GM18517 (cell line): ENCODE results near the gene DCBLD1.

Source experiments
- ATAC-seq: cut with Tn5 transposase; IDR thresholded peaks from one replicate; pipeline ENCODE4 v1.9.1; 2021; ENCODE audit warnings: mild to moderate bottlenecking, moderate library complexity; ENCODE audit not compliant: unreplicated experiment

The DCBLD1 gene

DNA sequence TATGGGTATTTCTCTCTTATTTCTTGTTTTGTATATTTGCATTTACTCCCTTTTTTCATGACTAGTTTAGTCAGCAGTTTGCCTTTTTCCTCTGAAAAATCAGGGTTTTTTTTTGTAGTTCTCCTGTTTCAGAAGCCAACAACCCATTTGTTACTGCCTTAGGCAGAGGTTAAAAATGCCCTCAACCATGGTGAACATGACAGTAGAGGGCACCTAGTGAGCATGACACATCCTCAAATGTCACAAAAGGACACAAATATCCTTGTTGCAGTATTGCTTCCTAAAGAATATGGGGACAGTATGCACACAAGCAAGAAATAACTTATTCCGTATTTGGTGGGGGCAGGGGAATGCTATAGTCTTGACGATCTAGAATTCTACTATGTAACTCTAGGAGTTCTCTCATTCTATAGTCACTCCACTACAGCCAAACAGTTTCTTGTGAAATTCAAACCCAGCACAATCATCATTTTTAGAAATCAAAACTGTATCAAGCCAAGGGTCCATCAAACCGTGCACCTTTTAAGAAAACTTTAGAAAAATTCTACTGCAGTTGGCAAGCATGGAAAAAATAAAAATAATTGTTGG lies 72.9 kb downstream of the DCBLD1 start:
- no peak for ATAC-seq

DNA sequence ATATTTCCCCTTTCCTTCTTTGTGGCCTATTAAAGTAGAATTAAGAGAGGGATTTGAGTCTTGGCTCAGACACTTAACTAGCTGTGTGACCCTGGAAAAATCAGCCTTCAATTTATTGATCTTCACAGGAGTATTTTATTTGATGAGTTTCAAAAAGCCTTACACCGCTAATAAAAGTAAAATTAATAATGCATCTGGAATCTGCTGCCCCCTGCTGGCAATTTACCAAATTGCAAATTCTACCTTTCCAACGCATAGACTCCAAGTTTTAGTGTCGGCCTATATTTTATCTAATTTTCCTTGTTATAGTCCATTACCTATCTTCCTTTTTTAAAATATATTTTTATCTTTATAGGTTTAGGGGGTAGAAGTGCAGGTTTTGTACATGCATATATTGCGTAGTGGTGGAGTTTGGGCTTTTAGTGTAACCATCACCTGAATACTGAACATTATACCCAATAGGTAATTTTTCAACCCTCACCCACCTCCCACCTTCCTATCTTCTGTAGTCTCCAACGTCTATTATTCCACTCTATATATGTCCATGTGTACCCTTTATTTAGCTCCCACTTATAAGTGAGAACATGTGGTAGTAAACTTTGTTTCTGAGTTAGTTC lies 73.5 kb downstream of the DCBLD1 start:
- ATAC-seq, result peak; percentile 55

DNA sequence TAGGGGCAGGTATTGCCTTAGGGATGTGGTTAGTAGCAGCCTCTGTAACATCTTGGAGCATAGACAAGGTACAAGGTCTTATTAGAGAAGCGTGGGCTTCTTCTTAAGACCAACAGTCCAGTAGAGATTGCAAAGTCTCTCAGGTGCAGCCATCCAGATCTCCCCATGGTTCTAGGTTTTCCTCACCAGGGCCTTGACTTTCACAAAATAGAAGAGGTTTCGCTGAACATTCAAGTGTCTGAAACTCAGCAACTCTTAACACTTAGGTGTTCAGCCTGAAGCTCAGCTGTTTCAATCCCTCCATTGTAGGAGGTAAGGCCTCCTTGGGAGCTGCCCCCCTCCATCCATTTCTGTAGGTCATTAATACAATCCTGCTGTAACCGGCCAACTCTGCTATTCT lies 75.5 kb downstream of the DCBLD1 start:
- no peak for ATAC-seq

DNA sequence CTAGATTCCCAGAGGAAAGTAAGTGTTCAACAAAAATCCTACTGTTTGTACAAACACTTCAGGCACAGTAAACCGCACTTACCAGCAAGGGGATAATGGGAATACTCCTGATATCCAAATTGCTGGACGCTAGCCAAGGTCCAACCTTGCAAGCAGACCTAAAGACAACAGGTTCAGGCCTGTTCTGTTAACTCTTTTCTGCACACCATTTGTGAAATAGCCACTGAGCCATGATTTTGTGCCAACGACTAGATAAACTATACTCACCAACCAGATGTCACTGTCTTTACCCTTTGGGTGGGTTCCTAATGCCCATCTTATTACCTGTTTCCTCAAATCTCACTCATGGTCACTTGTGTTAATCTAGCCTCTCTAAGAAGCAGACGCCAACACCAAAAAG lies 76.3 kb downstream of the DCBLD1 start:
- ATAC-seq, result no peak

DNA sequence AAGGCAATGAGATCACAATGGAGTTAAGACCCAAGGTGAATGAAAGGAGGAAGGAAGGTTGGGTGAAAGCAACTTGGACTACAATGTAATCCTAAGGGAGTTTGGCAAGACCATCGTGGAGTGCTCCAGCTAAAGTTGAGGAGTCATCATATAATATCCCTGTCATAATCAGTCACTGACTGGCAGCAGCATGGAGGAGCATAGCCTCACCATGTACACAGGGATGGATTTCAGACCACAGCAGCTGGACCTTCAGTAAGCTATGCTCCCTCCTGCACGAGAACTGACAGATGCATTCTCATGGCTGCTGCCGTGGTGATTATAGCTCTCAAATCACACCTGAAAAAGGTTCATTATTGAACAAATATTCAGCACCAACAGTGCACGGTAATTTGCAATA lies 76.8 kb downstream of the DCBLD1 start:
- no peak for ATAC-seq

DNA sequence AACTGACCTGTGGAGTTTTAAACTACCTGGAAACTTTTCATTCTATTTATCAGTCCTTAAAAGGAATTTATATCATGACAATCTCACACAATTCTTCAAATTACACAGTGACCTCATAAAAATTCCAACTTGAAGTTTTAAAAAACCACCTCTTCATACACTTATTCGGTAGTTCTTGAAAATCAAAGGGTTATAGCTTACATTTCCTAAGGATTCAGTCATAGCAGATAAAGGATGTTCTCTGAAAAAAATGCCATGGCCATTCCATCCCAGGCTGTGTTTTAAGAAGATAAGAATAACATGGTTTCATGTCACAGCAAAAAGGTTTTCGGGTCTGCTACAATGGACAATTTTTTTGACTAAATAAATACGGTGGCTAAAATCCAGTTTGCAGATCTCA lies 78.7 kb downstream of the DCBLD1 start:
- no peak for ATAC-seq

DNA sequence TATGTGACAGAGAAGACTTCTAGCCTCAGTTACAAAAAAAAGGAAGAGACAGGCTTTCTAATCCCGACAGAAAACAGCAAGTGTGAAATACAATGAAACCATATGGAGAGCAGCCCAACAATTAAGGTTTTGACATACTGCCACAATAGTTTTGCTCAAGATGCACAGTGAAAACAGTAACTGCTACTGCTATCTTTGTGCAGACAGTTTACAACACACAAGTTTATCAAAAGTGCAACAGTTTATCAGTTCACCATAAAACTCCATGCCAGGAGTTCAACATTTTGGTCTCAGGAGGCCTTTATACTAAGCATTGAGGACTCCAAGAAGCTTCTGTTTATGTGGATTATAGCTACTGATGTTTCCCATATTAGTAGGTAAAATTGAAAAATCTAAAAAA lies 82.2 kb downstream of the DCBLD1 start:
- no peak for ATAC-seq

DNA sequence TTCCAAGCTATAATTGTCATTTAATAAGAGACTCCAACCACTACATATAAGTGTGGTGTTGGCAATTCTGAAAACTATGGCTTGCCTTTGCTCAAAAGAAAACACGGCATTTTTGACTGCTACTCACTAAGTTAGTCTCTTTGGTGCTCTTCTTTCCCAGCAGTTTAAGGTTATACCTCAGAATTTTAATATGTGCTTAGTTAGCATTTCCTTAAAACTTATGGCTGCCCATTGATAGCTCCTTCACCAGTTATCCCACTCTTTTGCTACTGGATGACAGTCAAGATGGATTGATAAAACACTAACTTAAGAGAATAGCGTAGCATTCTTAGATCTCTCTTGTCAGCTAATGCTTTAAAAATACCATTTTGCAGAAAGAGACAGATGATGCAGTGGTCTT lies 85.8 kb downstream of the DCBLD1 start:
- ATAC-seq, result no peak

DNA sequence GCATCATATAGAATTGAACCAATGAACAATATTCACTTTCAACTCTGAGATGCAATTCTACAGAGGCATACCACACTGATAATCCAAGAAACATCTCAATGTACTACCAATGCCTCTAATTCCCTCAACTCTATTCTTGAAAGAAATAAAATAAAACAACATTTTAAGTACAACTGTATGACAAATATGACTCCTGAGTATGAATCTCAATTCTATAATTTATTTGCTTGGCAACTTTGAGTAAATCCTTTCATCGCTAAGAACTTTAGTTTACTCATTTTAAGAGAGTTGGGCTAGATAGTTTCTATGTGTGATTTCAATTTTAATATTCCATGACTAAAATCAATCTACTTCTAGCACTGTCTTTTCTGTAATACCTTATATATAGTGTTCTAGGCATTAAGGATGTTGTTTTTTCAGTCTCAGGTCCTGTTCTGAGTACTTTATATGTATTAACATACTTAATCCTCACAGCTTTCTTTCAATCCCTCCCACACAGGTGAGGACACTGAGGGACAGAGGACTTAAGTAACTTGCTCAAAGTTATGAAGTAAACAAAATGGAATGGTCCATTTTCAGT lies 86.4 kb downstream of the DCBLD1 start:
- ATAC-seq, result no peak

DNA sequence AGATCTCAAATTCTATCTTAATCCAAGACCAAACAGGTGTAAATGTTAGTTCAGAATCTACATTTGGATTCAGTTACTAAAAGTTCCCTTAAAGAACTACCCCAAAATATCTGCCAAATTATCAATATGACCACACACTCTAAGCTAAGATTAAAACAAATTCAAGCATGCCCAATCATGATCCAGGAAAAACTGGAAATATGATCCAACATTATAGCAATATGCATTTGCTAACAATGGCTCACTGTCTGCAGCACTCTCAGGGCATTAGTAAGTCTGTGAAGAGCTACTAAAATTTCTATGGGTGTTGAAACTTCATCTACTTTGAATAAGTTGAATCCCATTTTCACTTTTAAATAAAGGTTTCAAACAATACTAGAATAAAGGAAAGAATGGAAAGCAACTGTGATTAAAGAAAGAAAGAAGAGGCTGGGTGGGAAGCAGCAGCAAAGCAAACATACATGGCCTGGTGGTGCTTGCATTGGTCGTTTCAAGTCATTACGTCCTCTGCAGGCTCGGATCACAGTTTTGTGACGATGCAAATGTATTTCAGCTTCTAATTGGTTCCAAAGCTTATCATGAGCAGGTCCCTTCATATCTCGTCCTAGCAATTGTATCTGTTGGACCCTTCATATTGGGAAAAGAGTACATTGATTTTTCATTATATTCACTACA lies 90.7 kb downstream of the DCBLD1 start:
- ATAC-seq, result no peak

DNA sequence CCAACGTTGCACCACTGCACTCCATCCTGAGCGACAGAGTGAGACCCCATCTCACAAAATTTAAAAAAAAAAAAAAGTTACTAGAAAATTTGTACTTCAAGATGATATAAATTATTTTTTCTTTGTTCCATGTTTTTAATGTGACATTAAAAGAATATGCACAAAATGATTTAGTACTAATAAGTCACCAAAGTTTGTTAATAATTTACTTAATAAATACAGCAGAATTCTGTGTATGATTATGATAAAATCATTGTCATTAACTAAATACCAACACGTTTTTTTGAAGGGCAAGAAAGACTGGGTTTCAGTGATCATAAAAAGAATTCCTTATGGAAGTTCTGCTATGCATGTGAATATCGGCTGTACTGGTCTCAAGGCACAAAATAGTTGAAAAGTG lies 91.7 kb downstream of the DCBLD1 start:
- no peak for ATAC-seq

DNA sequence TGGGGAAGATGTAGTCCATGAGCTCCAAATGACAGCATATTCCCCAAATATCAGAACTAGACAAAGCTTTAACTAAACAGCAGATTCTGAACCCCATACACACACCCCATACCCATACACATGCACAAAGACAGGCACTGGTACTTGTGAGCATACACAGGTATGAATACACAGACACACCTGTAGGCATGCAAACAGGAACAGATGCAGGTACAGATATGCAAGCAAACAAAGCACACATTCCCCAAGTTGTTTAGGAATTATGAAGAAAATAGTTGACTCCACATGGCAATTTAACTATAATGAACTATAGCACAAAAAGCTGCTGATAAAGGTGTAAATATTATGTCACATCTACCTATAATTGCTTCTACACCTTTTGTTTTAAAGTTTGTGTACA lies 103.2 kb downstream of the DCBLD1 start:
- no peak for ATAC-seq

DNA sequence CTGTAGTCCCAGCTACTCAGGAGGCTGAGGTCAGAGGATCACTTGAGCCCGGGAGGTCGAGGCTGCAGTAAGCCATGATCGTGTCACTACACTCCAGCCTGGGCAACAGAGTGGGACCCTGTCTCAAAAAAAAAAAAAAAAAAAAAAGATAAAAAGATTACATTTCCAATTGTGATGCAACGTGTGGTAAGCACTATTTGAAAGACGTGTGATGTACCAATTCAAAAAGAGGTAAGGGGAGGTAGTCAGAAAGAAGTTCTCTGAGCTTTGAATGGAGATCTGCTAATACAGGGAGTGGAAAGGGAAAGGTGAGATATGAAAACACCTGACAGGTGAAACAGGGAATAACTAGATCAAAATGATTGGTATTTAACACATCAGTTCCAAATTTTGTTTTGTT lies 108.0 kb downstream of the DCBLD1 start:
- ATAC-seq, result no peak

DNA sequence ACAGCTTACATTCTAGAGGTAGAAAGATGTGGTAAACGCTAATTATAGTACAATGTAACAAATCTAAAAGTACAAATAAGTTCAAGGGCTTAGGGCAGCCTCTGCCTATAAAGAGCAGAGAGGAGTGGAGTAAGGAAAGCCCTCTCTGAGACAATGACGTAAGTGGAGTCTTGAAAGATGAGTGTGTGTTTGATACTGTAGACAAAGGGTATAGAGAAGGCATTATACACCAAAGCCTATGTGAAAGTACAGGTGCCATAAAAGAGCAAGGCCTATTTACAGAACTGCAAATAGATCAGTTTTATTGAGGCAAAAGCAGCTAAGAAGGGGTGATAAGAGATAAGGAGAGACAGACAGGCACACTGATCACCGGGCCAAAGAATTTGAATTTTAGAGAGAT lies 108.9 kb downstream of the DCBLD1 start:
- no peak for ATAC-seq

DNA sequence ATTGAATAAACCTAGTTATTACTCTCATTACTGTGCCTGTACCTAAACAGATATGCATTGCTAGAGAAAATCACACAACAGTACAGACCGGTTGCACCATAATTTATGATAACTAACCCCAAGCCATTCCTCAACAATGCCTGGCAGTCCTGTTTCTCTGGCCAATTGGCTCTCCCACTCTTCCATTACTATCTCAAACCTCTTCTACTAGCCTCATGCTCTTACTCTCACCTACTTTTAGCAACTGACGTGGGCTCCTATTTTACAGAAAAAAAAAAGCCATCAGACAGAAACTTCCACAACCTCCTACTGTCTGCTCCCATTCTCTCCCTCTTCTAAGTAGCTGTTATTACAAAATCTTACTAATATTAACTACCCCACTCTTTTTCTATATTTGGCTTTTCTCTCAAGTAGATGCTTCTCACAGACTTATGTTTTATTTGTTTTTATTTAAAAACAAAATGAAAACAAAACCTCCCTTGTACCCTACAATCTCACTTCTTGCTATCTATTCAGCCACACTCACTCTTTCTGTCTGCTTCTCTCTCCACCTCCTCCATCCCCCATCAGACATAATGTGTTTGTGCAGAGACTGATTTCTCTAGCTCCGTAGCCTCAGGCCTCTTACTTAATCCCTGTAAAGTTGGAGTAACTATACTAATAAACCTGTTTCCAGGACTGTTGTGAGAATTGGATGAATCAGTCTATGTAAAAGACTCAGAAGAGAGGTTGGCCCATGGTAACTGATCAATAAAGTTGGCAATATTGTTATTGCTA lies 110.7 kb downstream of the DCBLD1 start:
- no peak for ATAC-seq

DNA sequence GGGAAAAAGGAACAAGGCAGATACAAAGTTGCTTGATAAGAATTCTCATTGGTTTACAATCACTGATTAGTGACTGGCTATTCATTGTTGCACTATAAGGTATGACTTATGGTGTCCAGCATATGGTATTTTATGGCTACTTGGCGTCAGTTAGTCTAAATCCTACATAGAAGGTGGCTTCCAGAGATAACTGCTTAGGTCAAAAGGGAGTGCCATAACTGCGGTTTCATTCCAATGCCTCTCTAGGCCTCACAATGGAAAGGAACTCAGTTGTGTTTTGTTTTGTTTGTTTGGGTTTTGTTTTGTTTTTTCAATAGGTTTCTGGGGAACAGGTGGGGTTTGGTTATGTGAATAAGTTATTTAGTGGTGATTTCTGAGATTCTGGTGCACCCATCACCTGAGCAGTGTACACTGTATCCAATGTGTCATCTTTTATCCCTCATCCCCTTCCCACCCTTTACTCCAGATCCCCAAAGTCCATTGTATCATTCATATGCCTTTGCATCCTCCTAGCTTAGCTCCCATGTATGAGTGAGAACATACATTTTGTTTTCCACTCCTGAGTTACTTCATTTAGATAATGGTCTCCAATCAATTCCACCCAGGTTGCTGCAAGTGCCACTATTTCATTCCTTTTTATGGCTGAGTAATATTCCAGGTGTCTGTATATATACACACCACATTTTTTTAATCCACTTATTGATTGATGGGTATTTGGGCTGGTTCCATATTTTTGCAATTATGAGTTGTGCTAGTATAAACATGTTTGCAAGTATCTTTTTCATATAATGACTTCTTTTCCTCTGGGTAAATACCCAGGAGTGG lies 112.8 kb downstream of the DCBLD1 start:
- no peak for ATAC-seq

DNA sequence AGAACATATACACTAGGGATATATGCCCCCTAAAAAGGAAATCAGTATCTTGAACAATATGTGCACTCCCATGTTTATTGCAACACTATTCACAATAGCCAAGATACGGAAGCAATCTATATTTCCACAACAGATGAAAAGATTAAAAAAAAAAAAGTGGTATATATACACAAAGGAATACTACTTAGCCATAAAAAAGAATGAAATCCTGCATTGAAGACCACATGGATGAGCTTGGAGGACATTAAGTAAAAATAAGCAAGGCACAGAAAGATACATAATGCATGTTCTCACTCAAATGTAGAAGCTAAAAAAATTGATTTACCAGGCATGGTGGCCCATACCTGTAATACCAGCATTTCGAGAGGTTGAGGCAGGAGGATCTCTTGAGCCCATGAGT lies 115.3 kb downstream of the DCBLD1 start:
- ATAC-seq, result no peak
